ENCODE results near the gene P2RX3.
A peak's percentile ranks its signal among the peaks of the same experiment; 100 is the strongest.

The P2RX3 gene

DNA sequence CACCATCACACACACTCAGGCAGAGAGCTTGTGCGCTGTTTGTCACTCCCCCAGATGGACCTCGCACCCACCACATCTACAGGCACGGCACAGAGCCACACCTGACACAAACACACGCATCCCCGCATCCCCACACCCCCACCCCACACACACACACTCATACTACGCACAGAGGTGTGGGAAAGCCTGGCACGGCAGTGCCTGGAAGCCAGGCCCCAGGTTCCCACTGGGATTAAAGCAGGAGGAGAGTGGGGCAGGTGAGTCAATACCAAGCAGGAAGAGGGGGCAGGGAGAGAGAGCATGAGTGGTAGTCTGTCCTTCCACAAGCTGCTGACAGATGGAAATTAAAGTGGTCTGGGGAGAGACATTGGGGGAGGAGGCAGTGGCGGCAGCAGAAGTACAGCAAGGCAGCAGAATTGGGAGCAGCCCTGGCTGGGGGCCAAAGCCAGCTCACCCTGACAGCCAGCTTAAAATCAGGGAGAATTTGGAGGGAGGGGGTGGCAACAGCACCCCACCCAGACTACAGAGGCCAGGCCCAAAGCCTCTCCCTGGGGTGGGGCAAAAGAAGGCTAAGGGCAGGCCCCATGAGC, 34.1 kb upstream of the P2RX3 start:
- Histone ChIP-seq H3K36me3 (peaks cover 25% of the 10 kb centered on the region), H3K27ac (no peak overlapping the region), H3K9me3 (ENCODE audit: severe bottlenecking) (peaks cover 6% of the 10 kb centered on the region), H3K27me3 (ENCODE audit: insufficient read depth, low read depth, severe bottlenecking) (no peaks in the 10 kb centered on the region), H3K4me3 (ENCODE audit: low read depth, low read length) (no peak overlapping the region)
- DNase-seq = peak; percentile 44
- TF ChIP-seq, protein P1, sequence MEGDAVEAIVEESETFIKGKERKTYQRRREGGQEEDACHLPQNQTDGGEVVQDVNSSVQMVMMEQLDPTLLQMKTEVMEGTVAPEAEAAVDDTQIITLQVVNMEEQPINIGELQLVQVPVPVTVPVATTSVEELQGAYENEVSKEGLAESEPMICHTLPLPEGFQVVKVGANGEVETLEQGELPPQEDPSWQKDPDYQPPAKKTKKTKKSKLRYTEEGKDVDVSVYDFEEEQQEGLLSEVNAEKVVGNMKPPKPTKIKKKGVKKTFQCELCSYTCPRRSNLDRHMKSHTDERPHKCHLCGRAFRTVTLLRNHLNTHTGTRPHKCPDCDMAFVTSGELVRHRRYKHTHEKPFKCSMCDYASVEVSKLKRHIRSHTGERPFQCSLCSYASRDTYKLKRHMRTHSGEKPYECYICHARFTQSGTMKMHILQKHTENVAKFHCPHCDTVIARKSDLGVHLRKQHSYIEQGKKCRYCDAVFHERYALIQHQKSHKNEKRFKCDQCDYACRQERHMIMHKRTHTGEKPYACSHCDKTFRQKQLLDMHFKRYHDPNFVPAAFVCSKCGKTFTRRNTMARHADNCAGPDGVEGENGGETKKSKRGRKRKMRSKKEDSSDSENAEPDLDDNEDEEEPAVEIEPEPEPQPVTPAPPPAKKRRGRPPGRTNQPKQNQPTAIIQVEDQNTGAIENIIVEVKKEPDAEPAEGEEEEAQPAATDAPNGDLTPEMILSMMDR (IDR thresholded peaks at IDR 0.05; ENCODE audit: low read depth, low read length) = no peak

DNA sequence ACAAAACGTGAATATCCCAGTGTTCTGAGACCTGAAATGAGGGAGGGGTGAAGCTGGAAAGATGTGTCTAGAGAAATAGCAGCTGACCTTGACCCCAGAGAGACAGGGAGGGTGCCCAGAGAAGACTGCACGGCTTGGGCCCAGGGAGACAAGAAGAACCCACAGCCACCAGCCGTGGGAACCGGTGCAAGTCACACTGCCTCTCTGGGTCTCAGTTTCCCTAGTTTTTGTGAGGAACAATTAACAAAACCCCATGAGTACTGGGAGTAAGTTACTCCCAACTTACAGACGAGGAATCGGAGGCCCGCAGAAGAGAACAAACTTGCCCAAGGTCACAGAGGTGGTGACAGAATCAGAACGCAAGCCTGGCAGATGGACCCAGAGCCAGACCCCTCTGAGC, 32.6 kb upstream of the P2RX3 start:
- no peak for DNase-seq
- H3K27ac ChIP-seq = no peak overlapping the region
- H3K9me3 ChIP-seq (ENCODE audit: severe bottlenecking) = no peaks in the 10 kb centered on the region
- peaks cover 18% of the 10 kb centered on the region for H3K36me3 ChIP-seq
- no peak overlapping the region for H3K4me3 ChIP-seq (ENCODE audit: low read depth, low read length)
- no peaks in the 10 kb centered on the region for H3K27me3 ChIP-seq (ENCODE audit: insufficient read depth, low read depth, severe bottlenecking)
- TF ChIP-seq, protein P1 (IDR thresholded peaks at IDR 0.05; ENCODE audit: low read depth, low read length) = no peak

DNA sequence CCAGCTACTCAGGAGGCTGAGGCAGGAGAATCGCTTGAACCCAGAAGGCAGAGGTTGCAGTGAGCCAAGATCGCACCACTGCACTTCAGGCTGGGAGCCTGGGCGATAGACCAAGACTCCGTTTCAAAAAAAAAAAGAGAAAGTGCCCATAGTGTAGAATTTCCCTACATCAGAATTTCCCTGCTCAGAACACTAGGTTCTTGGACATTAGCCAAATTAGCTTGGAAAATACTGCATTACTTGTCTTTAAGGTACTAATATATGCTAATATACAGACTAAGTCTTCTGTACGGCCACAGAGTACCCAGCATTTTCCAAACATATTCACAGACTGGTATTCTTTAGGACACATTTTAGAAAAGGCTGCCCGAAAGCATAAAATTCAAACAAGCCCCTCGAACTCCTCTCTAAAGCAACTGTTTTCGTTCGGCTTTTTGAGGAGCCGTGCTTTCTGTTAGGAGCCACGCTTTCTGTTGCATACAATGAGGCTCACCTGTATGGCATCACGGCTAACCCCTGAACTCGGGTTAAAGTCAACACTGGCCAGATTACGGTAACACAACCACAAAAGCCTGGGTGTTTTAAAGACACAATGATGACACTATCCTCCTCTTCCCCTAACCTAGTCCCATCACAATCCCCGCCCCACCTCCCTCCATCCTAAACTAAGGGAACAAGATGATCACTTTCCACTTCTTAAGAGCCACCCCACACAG, 31.8 kb upstream of the P2RX3 start:
- Histone ChIP-seq H3K9me3 (ENCODE audit: severe bottlenecking) (no peaks in the 10 kb centered on the region), H3K27me3 (ENCODE audit: insufficient read depth, low read depth, severe bottlenecking) (no peaks in the 10 kb centered on the region), H3K36me3 (peaks cover 11% of the 10 kb centered on the region), H3K27ac (no peak overlapping the region), H3K4me3 (ENCODE audit: low read depth, low read length) (no peak overlapping the region)
- TF ChIP-seq, protein P1 (IDR thresholded peaks at IDR 0.05; ENCODE audit: low read depth, low read length) = no peak
- DNase-seq = no peak

DNA sequence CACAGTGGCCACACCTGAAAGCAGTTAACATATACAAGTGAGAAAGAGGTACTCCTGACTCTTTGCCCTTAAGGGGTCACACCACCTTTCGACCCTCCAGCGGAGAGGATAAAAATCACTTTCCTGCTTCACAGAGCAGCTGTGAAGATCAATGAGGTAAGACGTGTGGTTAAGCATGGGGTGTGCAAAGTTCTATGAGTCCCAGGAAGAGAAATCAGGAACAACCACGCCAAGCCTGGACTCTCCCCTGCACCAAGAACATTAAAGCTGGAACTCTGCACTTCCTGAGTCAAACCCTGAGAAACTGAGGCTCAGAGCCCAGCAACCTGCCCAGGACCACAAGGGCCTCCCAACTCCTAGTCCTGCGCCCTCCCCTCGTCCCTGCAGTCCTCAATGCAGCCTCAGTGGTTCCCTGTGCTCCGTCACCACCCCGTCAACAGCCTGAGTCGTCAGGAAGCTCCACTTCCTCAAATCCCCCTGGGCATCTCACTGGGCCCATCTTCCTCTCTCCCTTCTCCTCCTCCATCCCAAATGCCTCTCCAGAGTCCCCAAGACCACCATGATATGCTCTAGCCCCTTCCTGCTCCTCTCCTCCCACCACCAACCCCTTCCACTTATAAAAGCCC, 31.1 kb upstream of the P2RX3 start:
- Histone ChIP-seq H3K27ac (no peak overlapping the region), H3K4me3 (ENCODE audit: low read depth, low read length) (no peak overlapping the region), H3K27me3 (ENCODE audit: insufficient read depth, low read depth, severe bottlenecking) (no peaks in the 10 kb centered on the region), H3K36me3 (peaks cover 11% of the 10 kb centered on the region), H3K9me3 (ENCODE audit: severe bottlenecking) (no peaks in the 10 kb centered on the region)
- no peak for DNase-seq
- TF ChIP-seq, protein P1 (IDR thresholded peaks at IDR 0.05; ENCODE audit: low read depth, low read length) = no peak

DNA sequence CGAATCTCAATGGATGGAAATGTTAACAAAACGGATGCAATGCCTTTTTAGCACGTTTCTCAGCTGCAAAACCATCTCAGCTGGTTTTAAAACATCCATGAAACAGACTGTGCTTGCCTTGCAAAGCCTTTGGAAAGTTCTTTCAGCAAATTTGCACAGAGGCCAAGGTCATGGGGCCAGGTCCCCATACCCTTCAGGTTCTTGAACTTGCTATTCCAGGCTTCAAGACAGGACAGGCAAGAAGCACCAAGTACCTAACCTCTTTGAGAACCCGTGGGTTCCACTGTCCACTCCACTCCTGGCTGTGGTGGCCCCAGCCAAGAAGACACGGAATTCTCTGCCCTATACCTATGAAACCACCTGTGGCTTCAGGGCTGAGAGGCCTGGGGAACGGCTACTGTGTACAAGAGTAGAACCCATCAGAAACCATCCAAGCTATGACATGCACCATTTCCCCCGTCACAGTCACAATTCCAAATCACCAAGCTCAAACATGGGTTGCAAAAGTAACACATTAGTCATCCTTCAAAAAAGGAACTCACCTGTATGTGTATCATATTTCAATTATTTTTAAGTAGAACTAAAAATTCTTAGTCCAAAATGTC, 30.4 kb upstream of the P2RX3 start:
- H3K4me3 ChIP-seq (ENCODE audit: low read depth, low read length) = no peak overlapping the region

More for the DNA sequence above, 30.4 kb upstream of the P2RX3 start:
- Histone ChIP-seq H3K36me3 (peaks cover 14% of the 10 kb centered on the region), H3K27ac (no peak overlapping the region), H3K27me3 (ENCODE audit: insufficient read depth, low read depth, severe bottlenecking) (no peaks in the 10 kb centered on the region), H3K9me3 (ENCODE audit: severe bottlenecking) (no peaks in the 10 kb centered on the region)
- DNase-seq = no peak
- TF ChIP-seq, protein P1 (IDR thresholded peaks at IDR 0.05; ENCODE audit: low read depth, low read length) = no peak

Data from WERI-Rb-1 (cell line).